Thoracic aorta (tissue), 2 donors: ENCODE measurements around the gene PAQR7. TPM values are rescaled to one million over a fixed set of nuclear protein-coding genes. Genes with fewer than 3 reads are reported as not detected.

Experiments used
- ATAC-seq: fragments of 150-250 bp; one replicate; pipeline ENCODE4 v1.8.0; 2017; ENCODE audit warnings: low read depth; ENCODE audit not compliant: insufficient number of reproducible peaks, low FRiP score
- DNase-seq: peaks from one replicate; pipeline ENCODE4 v3.0.0-alpha.2; 2020; ENCODE audit warnings: low spot score
- H3K27ac ChIP-seq, 2 donors: fragments of 200-600 bp; sonication (generic); 1 replicate in 1 of 2; 2 replicates in 1 of 2; pipeline ENCODE4 v1.5.1; 2016; ENCODE audit warnings: mild to moderate bottlenecking in 2 of 2, moderate library complexity in 2 of 2
- H3K27me3 ChIP-seq: fragments of 200-600 bp; sonication (generic); replicated peaks from 2 replicates; pipeline ENCODE4 v1.6.0; 2016; ENCODE audit warnings: mild to moderate bottlenecking; ENCODE audit not compliant: insufficient read depth
- H3K36me3 ChIP-seq: fragments of 200-600 bp; sonication (generic); one replicate; pipeline ENCODE4 v1.5.1; 2016
- H3K4me1 ChIP-seq, 2 donors: fragments of 200-600 bp; sonication (generic); 1 replicate in 1 of 2; 2 replicates in 1 of 2; pipeline versions ENCODE4 v1.5.1 to v1.6.0; 2016; ENCODE audit warnings: low read depth in 2 of 2, mild to moderate bottlenecking in 1 of 2; ENCODE audit not compliant: control insufficient read depth in 1 of 2
- H3K4me3 ChIP-seq: fragments of 200-600 bp; sonication (generic); 2 replicates; pipeline ENCODE4 v1.5.1; 2016; ENCODE audit warnings: mild to moderate bottlenecking
- H3K9me3 ChIP-seq: fragments of 200-600 bp; sonication (generic); 2 replicates; pipeline ENCODE4 v1.5.1; 2016
- CTCF ChIP-seq: fragments of 200-600 bp; sonication (generic); IDR thresholded peaks from one replicate; pipeline ENCODE4 v1.5.1; 2019; ENCODE audit warnings: antibody characterized with exemption
- total RNA-seq, 2 donors: library from RNA; depleted of rRNA; stranded (reverse); fragments of >200 nt; gene quantifications; one replicate each; pipeline versions ENCODE4 v1.1.0 to v1.2.3, GENCODE V29; 2016

PAQR7 gene
- total RNA-seq, 2 donors from 2014 or later: 7.0 to 7.1 TPM

GRCh38 chr1:25869909-25870606 lies 5.5 kb downstream of the PAQR7 start:
- no peak overlapping the region for H3K27ac ChIP-seq
- H3K9me3 ChIP-seq: no peaks in the 10 kb centered on the region
- no peak overlapping the region for H3K4me3 ChIP-seq
- H3K27me3 ChIP-seq: no peaks in the 10 kb centered on the region
- ATAC-seq: no peak
- no peak for TF ChIP-seq CTCF
- no peak for DNase-seq
- H3K36me3 ChIP-seq: no peaks in the 10 kb centered on the region
- H3K4me1 ChIP-seq: peaks cover 3 to 33% of the 10 kb centered on the region in 2 donors

- Histone ChIP-seq H3K27ac (no peak overlapping the region), H3K4me1 (peaks cover 3 to 8% of the 10 kb centered on the region in 2 donors), H3K4me3 (no peak overlapping the region), H3K36me3 (peaks cover 4% of the 10 kb centered on the region), H3K27me3 (no peaks in the 10 kb centered on the region), H3K9me3 (no peaks in the 10 kb centered on the region)
- no peak for TF ChIP-seq CTCF
- ATAC-seq (no peak), DNase-seq (no peak)
Observed at GRCh38 chr1:25867210-25867991, 8.1 kb downstream of the PAQR7 start.

- Histone ChIP-seq H3K27me3 (no peaks in the 10 kb centered on the region), H3K4me3 (no peak overlapping the region), H3K36me3 (peaks cover 4% of the 10 kb centered on the region), H3K27ac (no peak overlapping the region), H3K4me1 (no peaks in the 10 kb centered on the region), H3K9me3 (no peaks in the 10 kb centered on the region)
- DNase-seq: no peak
- no peak for TF ChIP-seq CTCF
- ATAC-seq: no peak
Observed at GRCh38 chr1:25866288-25866687, 9.2 kb downstream of the PAQR7 start.

- Histone ChIP-seq H3K4me1 (peaks cover 0 to 5% of the 10 kb centered on the region in 2 donors), H3K27me3 (no peaks in the 10 kb centered on the region), H3K9me3 (no peaks in the 10 kb centered on the region), H3K4me3 (no peak overlapping the region), H3K27ac (no peak overlapping the region), H3K36me3 (peaks cover 4% of the 10 kb centered on the region)
- DNase-seq (no peak), ATAC-seq (no peak)
- TF ChIP-seq CTCF: no peak
Observed at GRCh38 chr1:25864434-25864833, 11.1 kb downstream of the PAQR7 start.

GRCh38 chr1:25863486-25864262 lies 11.8 kb downstream of the PAQR7 start:
- no peaks in the 10 kb centered on the region for H3K9me3 ChIP-seq
- H3K4me3 ChIP-seq: no peak overlapping the region
- no peak overlapping the region for H3K27ac ChIP-seq
- peaks cover 4% of the 10 kb centered on the region for H3K36me3 ChIP-seq
- ATAC-seq: no peak
- TF ChIP-seq CTCF: no peak
- peaks cover 4 to 10% of the 10 kb centered on the region in 2 donors for H3K4me1 ChIP-seq
- H3K27me3 ChIP-seq: no peaks in the 10 kb centered on the region
- no peak for DNase-seq
